GM19351 (cell line): ENCODE data around the gene BMPR1A.

Experiments
- ATAC-seq: cut with Tn5 transposase; IDR thresholded peaks from one replicate; pipeline ENCODE4 v1.9.1; 2021; ENCODE audit warnings: mild to moderate bottlenecking, moderate library complexity; ENCODE audit not compliant: unreplicated experiment

The BMPR1A gene

GRCh38 chr10:86756511-86757112, at the start of gene BMPR1A:
Gene BMPR1A, plus strand, starts transcription at chr10:86756619. Its CDS starts 119,400 bp downstream, at chr10:86876019.
- ATAC-seq, result peak; percentile 31

- ATAC-seq, result no peak
Observed at GRCh38 chr10:86706977-86707376, 49.4 kb upstream of the BMPR1A start.

GRCh38 chr10:86707505-86707904, 48.9 kb upstream of the BMPR1A start:
- no peak for ATAC-seq

- no peak for ATAC-seq
Observed at GRCh38 chr10:86708068-86708782, 48.2 kb upstream of the BMPR1A start.

GRCh38 chr10:86708783-86709380, 47.5 kb upstream of the BMPR1A start:
- no peak for ATAC-seq

GRCh38 chr10:86709396-86710185, 46.8 kb upstream of the BMPR1A start:
- no peak for ATAC-seq

GRCh38 chr10:86710987-86711512, 45.4 kb upstream of the BMPR1A start:
- peak; percentile 79 for ATAC-seq

GRCh38 chr10:86711513-86712316, 44.7 kb upstream of the BMPR1A start:
- ATAC-seq, result peak; percentile 41

- ATAC-seq, result peak; percentile 35
Observed at GRCh38 chr10:86712317-86712707, 44.1 kb upstream of the BMPR1A start.

GRCh38 chr10:86715156-86715795, 41.1 kb upstream of the BMPR1A start:
- ATAC-seq, result no peak

- no peak for ATAC-seq
Observed at GRCh38 chr10:86715836-86716235, 40.6 kb upstream of the BMPR1A start.

GRCh38 chr10:86716466-86716865, 40.0 kb upstream of the BMPR1A start:
- no peak for ATAC-seq

- no peak for ATAC-seq
Observed at GRCh38 chr10:86718556-86718955, 37.9 kb upstream of the BMPR1A start.

GRCh38 chr10:86721232-86721631, 35.2 kb upstream of the BMPR1A start:
- no peak for ATAC-seq

GRCh38 chr10:86723009-86723408, 33.4 kb upstream of the BMPR1A start:
- no peak for ATAC-seq

- ATAC-seq, result no peak
Observed at GRCh38 chr10:86724445-86724844, 32.0 kb upstream of the BMPR1A start.

- ATAC-seq, result no peak
Observed at GRCh38 chr10:86725980-86726676, 30.3 kb upstream of the BMPR1A start.

GRCh38 chr10:86726677-86726999, 29.8 kb upstream of the BMPR1A start:
- ATAC-seq, result no peak

GRCh38 chr10:86727470-86727869, 28.9 kb upstream of the BMPR1A start:
- no peak for ATAC-seq
